ENCODE measurements around the gene GARRE1. TPM values are rescaled to one million over a fixed set of nuclear protein-coding genes. Genes with fewer than 3 reads are reported as not detected.

The GARRE1 gene
- total and polyA plus RNA-seq, 2 donors (not counting 3 experiments of a cell fraction or from before 2014, with no cell fraction given), result 39.2 to 46.8 TPM

GRCh38 chr19:34220472-34221063 is 33.8 kb upstream of the GARRE1 start:
- TF ChIP-seq POLR2AphosphoS5 (IDR thresholded peaks at IDR 0.05; ENCODE audit: insufficient read depth, low read depth, low read length) (no peak), JUN (IDR thresholded peaks at IDR 0.05; ENCODE audit: borderline replicate concordance, insufficient read depth, insufficient read length, low read depth) (no peak)
- TF ChIP-seq, protein P1, sequence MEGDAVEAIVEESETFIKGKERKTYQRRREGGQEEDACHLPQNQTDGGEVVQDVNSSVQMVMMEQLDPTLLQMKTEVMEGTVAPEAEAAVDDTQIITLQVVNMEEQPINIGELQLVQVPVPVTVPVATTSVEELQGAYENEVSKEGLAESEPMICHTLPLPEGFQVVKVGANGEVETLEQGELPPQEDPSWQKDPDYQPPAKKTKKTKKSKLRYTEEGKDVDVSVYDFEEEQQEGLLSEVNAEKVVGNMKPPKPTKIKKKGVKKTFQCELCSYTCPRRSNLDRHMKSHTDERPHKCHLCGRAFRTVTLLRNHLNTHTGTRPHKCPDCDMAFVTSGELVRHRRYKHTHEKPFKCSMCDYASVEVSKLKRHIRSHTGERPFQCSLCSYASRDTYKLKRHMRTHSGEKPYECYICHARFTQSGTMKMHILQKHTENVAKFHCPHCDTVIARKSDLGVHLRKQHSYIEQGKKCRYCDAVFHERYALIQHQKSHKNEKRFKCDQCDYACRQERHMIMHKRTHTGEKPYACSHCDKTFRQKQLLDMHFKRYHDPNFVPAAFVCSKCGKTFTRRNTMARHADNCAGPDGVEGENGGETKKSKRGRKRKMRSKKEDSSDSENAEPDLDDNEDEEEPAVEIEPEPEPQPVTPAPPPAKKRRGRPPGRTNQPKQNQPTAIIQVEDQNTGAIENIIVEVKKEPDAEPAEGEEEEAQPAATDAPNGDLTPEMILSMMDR (IDR thresholded peaks at IDR 0.05; ENCODE audit: extremely low read depth in 1 of 2, insufficient read depth in 1 of 2, low read depth in 1 of 2, low read length in 2 of 2), result peak; percentile 72 to 76
- peak; percentile 58 for FAIRE-seq
- no peak overlapping the region for H2AFZ ChIP-seq (ENCODE audit: low read depth, low read length)
- no peak overlapping the region for H3K9ac ChIP-seq (replicated peaks; ENCODE audit: extremely low read depth, insufficient read depth, low read length)
- H3K4me2 ChIP-seq (ENCODE audit: insufficient read depth, low read length), result no peak overlapping the region
- H3K9me3 ChIP-seq (replicated peaks; ENCODE audit: control insufficient read depth, insufficient read depth, low read length), result no peaks in the 10 kb centered on the region
- H4K20me1 ChIP-seq (replicated peaks; ENCODE audit: control insufficient read depth, extremely low read depth, insufficient read depth, low read length), result no peaks in the 10 kb centered on the region
- ChIA-PET POLR2A (no interaction called here), CTCF (interaction anchor here (0.7 to 1.6 kb wide), 4 partner anchors 12 to 135 kb away, joined by 3 to 18 read pairs (median 3); no protein-coding TSS in a partner anchor)
- H3K27me3 ChIP-seq (ENCODE audit: control insufficient read depth in 2 of 2, insufficient read depth in 2 of 2, low read length in 2 of 2), result no peaks in the 10 kb centered on the region
- no peak overlapping the region for H3K4me3 ChIP-seq (replicated peaks in 1 of 3; ENCODE audit: insufficient read depth in 1 of 3, low read depth in 1 of 3, low read length in 3 of 3)
- dilution Hi-C loops (cut with MboI; ENCODE audit: extremely low pct_ligation_motif_present, low sequenced_read_pairs), result no loop called here
- peak; percentile 71 for DNase-seq (ENCODE audit: low read depth, low spot score)
- intact Hi-C loops (cut with micrococcal nuclease), result loop anchor here (1.0 kb wide), 2 partner anchors 116 to 126 kb away; no protein-coding TSS in a partner anchor
- H3K79me2 ChIP-seq (ENCODE audit: control insufficient read depth, insufficient read depth, low read length), result peaks cover 30% of the 10 kb centered on the region
- no TSS peak for BruUV-seq (replicated peaks)
- no peaks in the 10 kb centered on the region for H3K9me1 ChIP-seq (replicated peaks; ENCODE audit: control insufficient read depth, extremely low read depth, insufficient read depth, low read length)
- peaks cover 23 to 34% of the 10 kb centered on the region in 2 experiments for H3K36me3 ChIP-seq (ENCODE audit: control insufficient read depth in 2 of 2, extremely low read depth in 1 of 2, insufficient read depth in 2 of 2, low read length in 2 of 2)
- H3K4me1 ChIP-seq (ENCODE audit: control insufficient read depth, extremely low read depth, insufficient read depth, low read length), result peaks cover 21% of the 10 kb centered on the region
- no peak overlapping the region for H3K27ac ChIP-seq (ENCODE audit: insufficient read depth, low read depth, low read length)

DNA sequence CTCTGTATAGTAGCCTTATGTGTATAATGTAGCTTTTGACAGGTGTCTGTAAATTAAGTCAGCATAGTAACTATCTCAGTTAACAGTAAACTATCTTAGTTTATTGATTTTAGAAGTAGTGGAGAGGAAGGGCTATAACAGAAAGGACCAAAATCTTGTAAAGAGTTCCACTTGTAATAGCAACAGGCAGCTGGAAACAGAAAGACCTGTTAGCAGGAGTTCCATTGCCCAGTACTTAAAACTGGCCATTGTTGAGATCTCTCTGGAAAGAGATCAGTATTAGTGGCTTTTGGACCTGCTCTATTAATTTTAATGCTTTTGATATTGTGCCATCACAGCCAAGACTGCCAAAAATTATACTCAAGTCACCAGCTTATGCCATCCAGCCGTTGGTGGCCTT is 32.0 kb upstream of the GARRE1 start:
- intact Hi-C loops (cut with micrococcal nuclease), result no loop called here
- Histone ChIP-seq H3K4me3 (replicated peaks in 1 of 3; ENCODE audit: insufficient read depth in 1 of 3, low read depth in 1 of 3, low read length in 3 of 3) (no peak overlapping the region), H4K20me1 (replicated peaks; ENCODE audit: control insufficient read depth, extremely low read depth, insufficient read depth, low read length) (no peaks in the 10 kb centered on the region), H3K4me2 (ENCODE audit: insufficient read depth, low read length) (no peak overlapping the region), H3K36me3 (ENCODE audit: control insufficient read depth in 2 of 2, extremely low read depth in 1 of 2, insufficient read depth in 2 of 2, low read length in 2 of 2) (peaks cover 28 to 36% of the 10 kb centered on the region in 2 experiments), H2AFZ (ENCODE audit: low read depth, low read length) (no peak overlapping the region), H3K79me2 (ENCODE audit: control insufficient read depth, insufficient read depth, low read length) (peaks cover 32% of the 10 kb centered on the region), H3K27ac (ENCODE audit: insufficient read depth, low read depth, low read length) (no peak overlapping the region), H3K27me3 (ENCODE audit: control insufficient read depth in 2 of 2, insufficient read depth in 2 of 2, low read length in 2 of 2) (no peaks in the 10 kb centered on the region), H3K9me1 (replicated peaks; ENCODE audit: control insufficient read depth, extremely low read depth, insufficient read depth, low read length) (no peaks in the 10 kb centered on the region), H3K9me3 (replicated peaks; ENCODE audit: control insufficient read depth, insufficient read depth, low read length) (no peaks in the 10 kb centered on the region), H3K9ac (replicated peaks; ENCODE audit: extremely low read depth, insufficient read depth, low read length) (no peak overlapping the region), H3K4me1 (ENCODE audit: control insufficient read depth, extremely low read depth, insufficient read depth, low read length) (peaks cover 21% of the 10 kb centered on the region)
- CTCF ChIA-PET, result interaction anchor here (0.8 to 3.2 kb wide), 7 partner anchors 10 to 124 kb away, joined by 3 to 12 read pairs (median 3); no protein-coding TSS in a partner anchor
- no peak for FAIRE-seq
- dilution Hi-C loops (cut with MboI; ENCODE audit: extremely low pct_ligation_motif_present, low sequenced_read_pairs), result no loop called here
- TF ChIP-seq EZH2 (IDR thresholded peaks at IDR 0.05; ENCODE audit: borderline replicate concordance, low read depth, low read length, severe bottlenecking) (no peak), POLR2A (IDR thresholded peaks at IDR 0.05; ENCODE audit: low read depth, low read length) (no peak), MAX (IDR thresholded peaks at IDR 0.05; ENCODE audit: insufficient read depth, insufficient read length) (no peak), FOS (IDR thresholded peaks at IDR 0.05; ENCODE audit: borderline replicate concordance, insufficient read depth, low read length) (no peak), JUN (IDR thresholded peaks at IDR 0.05; ENCODE audit: borderline replicate concordance, insufficient read depth, insufficient read length, low read depth) (no peak), MYC (IDR thresholded peaks at IDR 0.05; ENCODE audit: low read depth, low read length) (no peak), GATA2 (IDR thresholded peaks at IDR 0.05; ENCODE audit: insufficient read depth, insufficient read length, low read depth, low read length) (no peak), POLR2AphosphoS5 (IDR thresholded peaks at IDR 0.05; ENCODE audit: insufficient read depth, low read depth, low read length) (no peak)
- TF ChIP-seq, protein P1 (IDR thresholded peaks at IDR 0.05; ENCODE audit: extremely low read depth in 1 of 2, insufficient read depth in 1 of 2, low read depth in 1 of 2, low read length in 2 of 2), result no peak
- POLR2A ChIA-PET, result no interaction called here
- no TSS peak for BruUV-seq (replicated peaks)
- no peak for DNase-seq (ENCODE audit: low read depth, low spot score)
